ENCODE measurements around the gene PLLP. TPM values are rescaled to one million over a fixed set of nuclear protein-coding genes. Genes with fewer than 3 reads are reported as not detected.

The PLLP gene
- total and polyA plus RNA-seq, 9 of the 15 experiments (the other 6 are each of a cell fraction or from before 2014, with no cell fraction given): 0.09 to 0.96 (median 0.27) TPM

GRCh38 chr16:57297856-57298255, 13.4 kb upstream of the PLLP start:
- intact Hi-C loops (cut with micrococcal nuclease): loop anchor here (2.0 kb wide), 1 partner anchor 111 kb away; the partner anchor contains the start of genes PSME3IP1 and RSPRY1
- peak; percentile 60 for FAIRE-seq

More at GRCh38 chr16:57297856-57298255, 13.4 kb upstream of the PLLP start:
- peak overlapping the region; percentile 77 for H3K4me2 ChIP-seq (ENCODE audit: insufficient read depth, low read length)
- POLR2A ChIA-PET: interaction anchor here (0.6 kb wide), 1 partner anchor 171 kb away, joined by 3 read pairs; no protein-coding TSS in a partner anchor
- 7% methylated on average over 13 of the region's 13 CpGs for WGBS (ENCODE audit: insufficient coverage, low coverage, missing lambda C conversion rate)
- in situ Hi-C loops (cut with MboI): no loop called here
- no peaks in the 10 kb centered on the region for H3K79me2 ChIP-seq (ENCODE audit: control insufficient read depth, insufficient read depth, low read length)
- H3K4me1 ChIP-seq (replicated peaks in 1 of 2; ENCODE audit: control insufficient read depth in 2 of 2, insufficient read depth in 2 of 2, low read length in 2 of 2): peaks cover 15 to 22% of the 10 kb centered on the region in 2 experiments; a peak in 4 of 5 replicates
- H3K9me3 ChIP-seq (replicated peaks; ENCODE audit: control insufficient read depth, insufficient read depth, low read depth, low read length): no peaks in the 10 kb centered on the region
- no peaks in the 10 kb centered on the region for H3K36me3 ChIP-seq (ENCODE audit: control insufficient read depth, insufficient read depth, low read length)
- TF ChIP-seq RCOR1 (IDR thresholded peaks at IDR 0.05; ENCODE audit: borderline replicate concordance in 1 of 2, low read depth in 2 of 2, low read length in 2 of 2) (0 out of 4 replicates have a peak, but pooled peaks of 1 of the 2 experiments have one; percentile 16), YBX1 (IDR thresholded peaks at IDR 0.05) (no peak), PKNOX1 (IDR thresholded peaks at IDR 0.05) (peak; percentile 47), MEIS2 (IDR thresholded peaks at IDR 0.05; ENCODE audit: partially characterized antibody) (peak; percentile 5), ZC3H4 (CRISPR knock-in tag; IDR thresholded peaks at IDR 0.05; ENCODE audit: borderline replicate concordance) (no peak), L3MBTL2 (IDR thresholded peaks at IDR 0.05) (0 out of 2 replicates have a peak, but pooled peaks have one; percentile 17)
- H4K20me1 ChIP-seq (replicated peaks; ENCODE audit: control insufficient read depth, insufficient read depth, low read length): peaks cover 7% of the 10 kb centered on the region; the same call in 1 of the 2 replicates
- CTCF ChIA-PET (ENCODE audit: low intra/inter-chr PET ratio): no interaction called here
- BruUV-seq (replicated peaks): no TSS peak
- H2AFZ ChIP-seq (ENCODE audit: low read depth, low read length): peak overlapping the region; percentile 75
- peak overlapping the region in 1 of 2 experiments; percentile 83; a peak in 1 of 4 replicates for H3K9ac ChIP-seq (ENCODE audit: insufficient read depth in 1 of 2, low read depth in 2 of 2, low read length in 2 of 2)
- H3K27ac ChIP-seq (ENCODE audit: extremely low read depth, low read depth, low read length): no peak overlapping the region; the same call in 2 of the 3 replicates
- H3K9me1 ChIP-seq (ENCODE audit: control insufficient read depth, insufficient read depth, low read length): no peaks in the 10 kb centered on the region
- H3K27me3 ChIP-seq (ENCODE audit: control insufficient read depth in 2 of 2, insufficient read depth in 2 of 2, low read length in 2 of 2): no peaks in the 10 kb centered on the region; a peak in 1 of 5 replicates
- ATAC-seq: no peak
- peak in 1 of 4 experiments; percentile 54 for DNase-seq (ENCODE audit: extremely low read depth in 1 of 4, low spot score in 3 of 4)
- peak overlapping the region; percentile 10 for H3K4me3 ChIP-seq

Measured in K562 (cell line).